Loucy (cell line): ENCODE measurements around the gene NUP107.

Source experiments
- CTCF ChIP-seq: fragments of 200-600 bp; sonication (generic); conservative IDR thresholded peaks from 2 replicates; pipeline ENCODE4 v1.5.1; 2014; ENCODE audit warnings: mild to moderate bottlenecking, antibody characterized with exemption, low read length
- EZH2phosphoT487 ChIP-seq: fragments of 200-600 bp; IDR thresholded peaks from 2 replicates; pipeline ENCODE4 v1.6.1; 2018; ENCODE audit warnings: antibody characterized with exemption, mild to moderate bottlenecking, moderate library complexity, borderline replicate concordance

- TF ChIP-seq CTCF = no peak
- TF ChIP-seq EZH2phosphoT487 = no peak
These were observed 101.9 kb downstream of the NUP107 start for GRCh38 chr12:68788554-68789143.
